ENCODE results near the gene NCF4.

- TF ChIP-seq, protein P1, sequence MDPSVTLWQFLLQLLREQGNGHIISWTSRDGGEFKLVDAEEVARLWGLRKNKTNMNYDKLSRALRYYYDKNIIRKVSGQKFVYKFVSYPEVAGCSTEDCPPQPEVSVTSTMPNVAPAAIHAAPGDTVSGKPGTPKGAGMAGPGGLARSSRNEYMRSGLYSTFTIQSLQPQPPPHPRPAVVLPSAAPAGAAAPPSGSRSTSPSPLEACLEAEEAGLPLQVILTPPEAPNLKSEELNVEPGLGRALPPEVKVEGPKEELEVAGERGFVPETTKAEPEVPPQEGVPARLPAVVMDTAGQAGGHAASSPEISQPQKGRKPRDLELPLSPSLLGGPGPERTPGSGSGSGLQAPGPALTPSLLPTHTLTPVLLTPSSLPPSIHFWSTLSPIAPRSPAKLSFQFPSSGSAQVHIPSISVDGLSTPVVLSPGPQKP (IDR thresholded peaks at IDR 0.05; ENCODE audit: low read depth, low read length), result no peak
- TF ChIP-seq POLR2A (IDR thresholded peaks at IDR 0.05; ENCODE audit: low read length) (no peak), CHD2 (IDR thresholded peaks at IDR 0.05; ENCODE audit: low read length, partially characterized antibody) (no peak), MAFK (IDR thresholded peaks at IDR 0.05; ENCODE audit: partially characterized antibody) (no peak), RAD21 (conservative IDR thresholded peaks at IDR 0.05 in 1 of 2, IDR thresholded peaks at IDR 0.05 in 1 of 2) (no peak), CTCF (IDR thresholded peaks at IDR 0.05) (no peak), EHF (CRISPR knock-in tag; IDR thresholded peaks at IDR 0.05) (no peak)
- TF ChIP-seq, protein P2, sequence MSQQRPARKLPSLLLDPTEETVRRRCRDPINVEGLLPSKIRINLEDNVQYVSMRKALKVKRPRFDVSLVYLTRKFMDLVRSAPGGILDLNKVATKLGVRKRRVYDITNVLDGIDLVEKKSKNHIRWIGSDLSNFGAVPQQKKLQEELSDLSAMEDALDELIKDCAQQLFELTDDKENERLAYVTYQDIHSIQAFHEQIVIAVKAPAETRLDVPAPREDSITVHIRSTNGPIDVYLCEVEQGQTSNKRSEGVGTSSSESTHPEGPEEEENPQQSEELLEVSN (IDR thresholded peaks at IDR 0.05; ENCODE audit: borderline replicate concordance, low read depth), result no peak
- TF ChIP-seq, protein P3, sequence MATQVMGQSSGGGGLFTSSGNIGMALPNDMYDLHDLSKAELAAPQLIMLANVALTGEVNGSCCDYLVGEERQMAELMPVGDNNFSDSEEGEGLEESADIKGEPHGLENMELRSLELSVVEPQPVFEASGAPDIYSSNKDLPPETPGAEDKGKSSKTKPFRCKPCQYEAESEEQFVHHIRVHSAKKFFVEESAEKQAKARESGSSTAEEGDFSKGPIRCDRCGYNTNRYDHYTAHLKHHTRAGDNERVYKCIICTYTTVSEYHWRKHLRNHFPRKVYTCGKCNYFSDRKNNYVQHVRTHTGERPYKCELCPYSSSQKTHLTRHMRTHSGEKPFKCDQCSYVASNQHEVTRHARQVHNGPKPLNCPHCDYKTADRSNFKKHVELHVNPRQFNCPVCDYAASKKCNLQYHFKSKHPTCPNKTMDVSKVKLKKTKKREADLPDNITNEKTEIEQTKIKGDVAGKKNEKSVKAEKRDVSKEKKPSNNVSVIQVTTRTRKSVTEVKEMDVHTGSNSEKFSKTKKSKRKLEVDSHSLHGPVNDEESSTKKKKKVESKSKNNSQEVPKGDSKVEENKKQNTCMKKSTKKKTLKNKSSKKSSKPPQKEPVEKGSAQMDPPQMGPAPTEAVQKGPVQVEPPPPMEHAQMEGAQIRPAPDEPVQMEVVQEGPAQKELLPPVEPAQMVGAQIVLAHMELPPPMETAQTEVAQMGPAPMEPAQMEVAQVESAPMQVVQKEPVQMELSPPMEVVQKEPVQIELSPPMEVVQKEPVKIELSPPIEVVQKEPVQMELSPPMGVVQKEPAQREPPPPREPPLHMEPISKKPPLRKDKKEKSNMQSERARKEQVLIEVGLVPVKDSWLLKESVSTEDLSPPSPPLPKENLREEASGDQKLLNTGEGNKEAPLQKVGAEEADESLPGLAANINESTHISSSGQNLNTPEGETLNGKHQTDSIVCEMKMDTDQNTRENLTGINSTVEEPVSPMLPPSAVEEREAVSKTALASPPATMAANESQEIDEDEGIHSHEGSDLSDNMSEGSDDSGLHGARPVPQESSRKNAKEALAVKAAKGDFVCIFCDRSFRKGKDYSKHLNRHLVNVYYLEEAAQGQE (IDR thresholded peaks at IDR 0.05), result no peak
- TF ChIP-seq, protein P4, sequence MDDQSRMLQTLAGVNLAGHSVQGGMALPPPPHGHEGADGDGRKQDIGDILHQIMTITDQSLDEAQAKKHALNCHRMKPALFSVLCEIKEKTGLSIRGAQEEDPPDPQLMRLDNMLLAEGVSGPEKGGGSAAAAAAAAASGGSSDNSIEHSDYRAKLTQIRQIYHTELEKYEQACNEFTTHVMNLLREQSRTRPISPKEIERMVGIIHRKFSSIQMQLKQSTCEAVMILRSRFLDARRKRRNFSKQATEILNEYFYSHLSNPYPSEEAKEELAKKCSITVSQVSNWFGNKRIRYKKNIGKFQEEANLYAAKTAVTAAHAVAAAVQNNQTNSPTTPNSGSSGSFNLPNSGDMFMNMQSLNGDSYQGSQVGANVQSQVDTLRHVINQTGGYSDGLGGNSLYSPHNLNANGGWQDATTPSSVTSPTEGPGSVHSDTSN (IDR thresholded peaks at IDR 0.05), result no peak
Observed at GRCh38 chr22:36916034-36916433, 55.2 kb downstream of the NCF4 start.
